Epidermal melanocyte (primary cell): ENCODE data around the gene PTH.

Experiments used
- DNase-seq: peaks from one replicate; pipeline ENCODE4 v3.0.0; 2011; ENCODE audit warnings: low spot score; ENCODE audit not compliant: insufficient read length

The PTH gene

GRCh38 chr11:13495929-13496328 lies at the start of gene PTH:
PTH (minus strand) TSS chr11:13495997; CDS start chr11:13492855, 3,142 bp downstream.
- no peak for DNase-seq

- DNase-seq, result no peak
Measured at GRCh38 chr11:13538044-13538443, 42.2 kb upstream of the PTH start.

- no peak for DNase-seq
Measured at GRCh38 chr11:13535819-13536218, 40.0 kb upstream of the PTH start.

- no peak for DNase-seq
Measured at GRCh38 chr11:13534358-13534757, 38.6 kb upstream of the PTH start.

- no peak for DNase-seq
Measured at GRCh38 chr11:13525257-13525656, 29.5 kb upstream of the PTH start.

GRCh38 chr11:13503393-13503792 lies 7.6 kb upstream of the PTH start:
- no peak for DNase-seq

- DNase-seq, result no peak
Measured at GRCh38 chr11:13502492-13502891, 6.7 kb upstream of the PTH start.

GRCh38 chr11:13494051-13494450 lies 1.7 kb downstream of the PTH start:
- DNase-seq, result no peak

GRCh38 chr11:13487661-13488030 lies 8.2 kb downstream of the PTH start:
- DNase-seq, result no peak

- DNase-seq, result no peak
Measured at GRCh38 chr11:13486926-13487660, 8.7 kb downstream of the PTH start.

GRCh38 chr11:13480198-13480597 lies 15.6 kb downstream of the PTH start:
- DNase-seq, result no peak

GRCh38 chr11:13479688-13480087 lies 16.1 kb downstream of the PTH start:
- DNase-seq, result no peak

GRCh38 chr11:13475091-13475490 lies 20.7 kb downstream of the PTH start:
- DNase-seq, result no peak

- DNase-seq, result no peak
Measured at GRCh38 chr11:13473013-13473722, 22.6 kb downstream of the PTH start.

- DNase-seq, result no peak
Measured at GRCh38 chr11:13468750-13469149, 27.0 kb downstream of the PTH start.

- no peak for DNase-seq
Measured at GRCh38 chr11:13465909-13466371, 29.9 kb downstream of the PTH start.

GRCh38 chr11:13463779-13464290 lies 32.0 kb downstream of the PTH start:
- no peak for DNase-seq

GRCh38 chr11:13462901-13463778 lies 32.7 kb downstream of the PTH start, which contains the start of gene BTBD10:
BTBD10 (minus strand) TSS chr11:13463222; CDS start chr11:13445124, 18,098 bp downstream.
- DNase-seq, result peak; percentile 65

- DNase-seq, result no peak
Measured at GRCh38 chr11:13462311-13462900, 33.4 kb downstream of the PTH start.

GRCh38 chr11:13461291-13461690 lies 34.5 kb downstream of the PTH start:
- DNase-seq, result no peak

GRCh38 chr11:13450832-13451397 lies 44.9 kb downstream of the PTH start:
- no peak for DNase-seq
